Loucy (cell line): ENCODE data around the gene ALAS1.

Experiments
- H2AFZ ChIP-seq: fragments of 200-600 bp; sonication (generic); 2 replicates; pipeline ENCODE4 v1.6.0; 2016; ENCODE audit warnings: antibody characterized with exemption, mild to moderate bottlenecking, low read length, moderate library complexity
- H3F3A ChIP-seq: fragments of 200-600 bp; 2 replicates; pipeline ENCODE4 v1.6.0; 2016; ENCODE audit warnings: antibody characterized with exemption, low read depth, mild to moderate bottlenecking
- H3K27me3 ChIP-seq: fragments of 200-600 bp; sonication (generic); 2 replicates; pipeline ENCODE4 v1.6.1; 2014; ENCODE audit warnings: low read length, mild to moderate bottlenecking; ENCODE audit not compliant: insufficient read depth, poor library complexity, severe bottlenecking
- H3K36me3 ChIP-seq: fragments of 200-600 bp; sonication (generic); 2 replicates; pipeline ENCODE4 v1.6.1; 2016; ENCODE audit warnings: low read length; ENCODE audit not compliant: insufficient read depth
- H3K4me1 ChIP-seq: fragments of 200-600 bp; sonication (generic); 2 replicates; pipeline ENCODE4 v1.5.1; 2014; ENCODE audit warnings: low read length, mild to moderate bottlenecking; ENCODE audit not compliant: insufficient read depth, poor library complexity, severe bottlenecking
- H3K4me2 ChIP-seq: fragments of 200-600 bp; sonication (generic); 2 replicates; pipeline ENCODE4 v1.6.0; 2014; ENCODE audit warnings: antibody characterized with exemption, low read length, low read depth, mild to moderate bottlenecking; ENCODE audit not compliant: poor library complexity, severe bottlenecking
- H3K4me3 ChIP-seq: fragments of 200-600 bp; sonication (generic); 2 replicates; pipeline ENCODE4 v1.5.1; 2014; ENCODE audit warnings: low read length, mild to moderate bottlenecking, mixed read lengths; ENCODE audit not compliant: poor library complexity, severe bottlenecking
- H3K79me2 ChIP-seq: fragments of 200-600 bp; sonication (generic); 2 replicates; pipeline ENCODE4 v1.6.1; 2014; ENCODE audit warnings: low read length; ENCODE audit not compliant: insufficient read depth
- H3K9ac ChIP-seq: fragments of 200-600 bp; sonication (generic); 2 replicates; pipeline ENCODE4 v1.6.0; 2014; ENCODE audit warnings: mild to moderate bottlenecking, low read depth, low read length, moderate library complexity; ENCODE audit not compliant: poor library complexity, severe bottlenecking
- H3K9me2 ChIP-seq: fragments of 200-600 bp; sonication (generic); replicated peaks from 2 replicates; pipeline ENCODE4 v1.6.1; 2016; ENCODE audit warnings: low read depth, low read length, mixed read lengths
- H3K9me3 ChIP-seq: fragments of 200-600 bp; sonication (generic); 2 replicates; pipeline ENCODE4 v1.6.1; 2014; ENCODE audit warnings: mild to moderate bottlenecking, antibody characterized with exemption, low read length, low read depth; ENCODE audit not compliant: insufficient read depth
- H4K20me1 ChIP-seq: fragments of 200-600 bp; sonication (generic); 2 replicates; pipeline ENCODE4 v1.6.0; 2014; ENCODE audit warnings: antibody characterized with exemption, low read length, mild to moderate bottlenecking; ENCODE audit not compliant: insufficient read depth, poor library complexity, severe bottlenecking
- CTCF ChIP-seq: fragments of 200-600 bp; sonication (generic); conservative IDR thresholded peaks from 2 replicates; pipeline ENCODE4 v1.5.1; 2014; ENCODE audit warnings: mild to moderate bottlenecking, antibody characterized with exemption, low read length
- EZH2phosphoT487 ChIP-seq: fragments of 200-600 bp; IDR thresholded peaks from 2 replicates; pipeline ENCODE4 v1.6.1; 2018; ENCODE audit warnings: antibody characterized with exemption, mild to moderate bottlenecking, moderate library complexity, borderline replicate concordance

The ALAS1 gene

DNA sequence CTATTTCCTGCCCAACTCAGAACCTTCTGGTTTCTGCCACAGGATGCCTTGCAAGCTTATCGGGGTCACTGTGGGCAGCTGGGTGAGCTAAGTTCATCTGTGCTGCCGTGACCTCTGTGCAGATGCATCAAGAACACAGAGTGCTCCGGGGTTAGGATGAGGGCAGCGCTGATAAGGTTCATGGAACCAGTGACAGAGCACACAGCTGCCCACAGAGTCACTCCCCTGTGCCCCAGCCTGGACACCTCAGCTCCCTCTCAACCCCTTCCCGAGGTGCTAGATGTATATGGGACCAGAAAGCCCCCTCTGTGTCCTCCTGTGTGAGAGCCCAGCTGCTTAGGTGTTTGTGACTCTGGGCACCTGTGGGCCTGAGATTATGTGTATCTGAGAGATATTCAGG is 15.8 kb upstream of the ALAS1 start:
- H4K20me1 ChIP-seq = no peaks in the 10 kb centered on the region
- H3K27me3 ChIP-seq = no peaks in the 10 kb centered on the region
- no peak overlapping the region for H2AFZ ChIP-seq
- TF ChIP-seq EZH2phosphoT487 (no peak), CTCF (no peak)
- H3K9me3 ChIP-seq = no peaks in the 10 kb centered on the region
- H3K4me1 ChIP-seq = no peaks in the 10 kb centered on the region
- H3K9ac ChIP-seq = no peak overlapping the region
- H3K4me3 ChIP-seq = no peak overlapping the region
- H3K79me2 ChIP-seq = no peaks in the 10 kb centered on the region
- H3K9me2 ChIP-seq = no peaks in the 10 kb centered on the region
- H3F3A ChIP-seq = no peaks in the 10 kb centered on the region
- H3K4me2 ChIP-seq = no peak overlapping the region
- H3K36me3 ChIP-seq = no peaks in the 10 kb centered on the region

- no peaks in the 10 kb centered on the region for H3K4me1 ChIP-seq
- no peaks in the 10 kb centered on the region for H3F3A ChIP-seq
- H4K20me1 ChIP-seq = no peaks in the 10 kb centered on the region
- no peaks in the 10 kb centered on the region for H3K9me2 ChIP-seq
- H3K4me2 ChIP-seq = no peak overlapping the region
- no peak for TF ChIP-seq EZH2phosphoT487
- TF ChIP-seq CTCF = no peak
- H3K36me3 ChIP-seq = no peaks in the 10 kb centered on the region
- no peaks in the 10 kb centered on the region for H3K27me3 ChIP-seq
- no peak overlapping the region for H3K4me3 ChIP-seq
- no peaks in the 10 kb centered on the region for H3K79me2 ChIP-seq
- H3K9me3 ChIP-seq = no peaks in the 10 kb centered on the region
- no peak overlapping the region for H3K9ac ChIP-seq
- H2AFZ ChIP-seq = no peak overlapping the region
Measured at GRCh38 chr3:52182691-52183090, 15.3 kb upstream of the ALAS1 start.

DNA sequence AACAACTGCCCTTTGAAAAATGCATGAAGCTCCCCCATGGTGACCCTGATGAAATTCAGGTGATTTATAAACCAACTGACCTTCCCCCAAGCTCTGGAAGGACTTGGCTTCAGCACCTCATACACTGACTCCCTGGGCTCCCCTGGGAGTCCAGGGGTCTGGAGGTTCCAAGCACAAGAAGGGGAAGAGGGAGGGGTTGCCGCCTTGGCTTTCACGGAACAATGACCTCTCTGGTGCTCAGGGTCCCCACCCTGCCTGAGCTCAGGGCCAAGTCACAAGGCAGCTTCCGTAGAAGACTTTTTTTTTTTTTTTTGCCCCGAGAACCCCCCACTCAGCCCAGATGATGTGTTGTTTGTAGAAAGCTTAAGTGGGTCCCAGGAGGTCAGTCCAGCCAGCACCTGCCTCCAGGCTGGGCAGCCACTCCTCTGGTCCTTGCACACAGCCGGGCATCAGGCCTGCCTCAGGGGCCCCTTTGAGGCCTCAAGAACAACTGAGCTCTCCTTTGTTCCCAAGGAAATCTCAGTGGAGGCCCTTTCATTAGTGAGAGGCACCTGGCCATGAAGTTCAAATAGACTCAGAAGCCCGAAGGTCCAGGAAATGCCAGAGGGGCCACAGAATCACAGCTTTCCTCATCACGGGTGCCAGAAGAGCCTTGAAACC is 14.0 kb upstream of the ALAS1 start:
- H3K9me2 ChIP-seq = no peaks in the 10 kb centered on the region
- H2AFZ ChIP-seq = no peak overlapping the region
- H3F3A ChIP-seq = no peaks in the 10 kb centered on the region
- no peak overlapping the region for H3K9ac ChIP-seq
- H3K36me3 ChIP-seq = no peaks in the 10 kb centered on the region
- no peak overlapping the region for H3K4me3 ChIP-seq
- H3K27me3 ChIP-seq = no peaks in the 10 kb centered on the region
- no peaks in the 10 kb centered on the region for H3K9me3 ChIP-seq
- no peaks in the 10 kb centered on the region for H3K79me2 ChIP-seq
- TF ChIP-seq CTCF (no peak), EZH2phosphoT487 (no peak)
- no peak overlapping the region for H3K4me2 ChIP-seq
- H3K4me1 ChIP-seq = no peaks in the 10 kb centered on the region
- H4K20me1 ChIP-seq = no peaks in the 10 kb centered on the region
